ENCODE measurements around the gene TK1. TPM values are rescaled to one million over a fixed set of nuclear protein-coding genes. Genes with fewer than 3 reads are reported as not detected.
A peak's percentile ranks its signal among the peaks of the same experiment; 100 is the strongest.

Gene TK1
- polyA plus RNA-seq, 3 donors, result 0.67 to 2.0 (median 1.4) TPM

DNA sequence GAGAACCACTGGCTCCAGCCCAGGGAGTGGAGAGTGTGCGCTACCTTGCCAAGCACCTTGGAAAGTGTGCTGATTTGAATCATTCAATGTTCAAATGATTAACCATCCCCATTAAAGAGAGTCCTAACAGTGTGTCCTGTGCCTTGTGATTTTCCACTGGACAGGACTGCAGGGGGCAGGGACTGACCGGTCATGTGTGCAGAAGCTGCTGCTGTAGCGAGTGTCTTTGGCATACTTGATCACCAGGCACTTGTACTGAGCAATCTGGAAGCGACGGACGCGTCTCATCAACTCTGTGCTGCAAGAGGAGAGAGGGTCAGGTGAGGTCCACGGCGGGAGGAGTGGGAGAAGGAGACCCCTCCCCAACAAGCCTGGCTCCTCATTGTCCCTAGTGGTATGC is 2.0 kb downstream of the TK1 start:
- peaks cover 40% of the 10 kb centered on the region for H3K4me1 Mint-ChIP-seq
- H3K4me3 Mint-ChIP-seq, result no peak overlapping the region

DNA sequence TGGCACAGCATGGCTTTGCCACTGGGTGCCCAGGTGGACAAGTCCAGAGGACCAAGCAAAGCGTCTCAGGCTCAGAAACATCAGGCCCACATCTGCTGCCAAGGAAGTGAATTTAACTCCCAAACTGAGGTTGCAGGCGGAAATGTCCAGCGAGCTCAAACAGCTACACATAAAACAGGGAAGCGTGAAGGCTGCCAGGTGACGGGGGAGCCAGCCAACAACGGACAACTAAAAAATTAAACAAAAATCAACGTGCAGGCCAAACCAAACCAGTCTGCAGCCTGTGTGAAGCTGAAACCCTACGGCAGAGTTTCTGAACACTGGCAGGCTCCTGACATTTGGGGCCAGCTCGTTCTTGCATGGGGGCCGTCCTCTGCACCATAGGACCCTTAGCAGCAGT is 2.5 kb downstream of the TK1 start:
- Mint-ChIP-seq H3K4me1 (peaks cover 42% of the 10 kb centered on the region), H3K4me3 (no peak overlapping the region), H3K27me3 (ENCODE audit: low read depth in 3 of 3) (peaks cover 0 to 2% (median 0%) of the 10 kb centered on the region in 3 donors), H3K9me3 (no peaks in the 10 kb centered on the region), H3K36me3 (peaks cover 12 to 40% of the 10 kb centered on the region in 2 donors), H3K27ac (peak overlapping the region in 1 of 7 donors; percentile 10)
- H3K36me3 ChIP-seq (replicated peaks in 1 of 2; ENCODE audit: control insufficient read depth in 1 of 2, insufficient read depth in 2 of 2, low read length in 2 of 2), result peaks cover 0 to 4% of the 10 kb centered on the region in 2 donors
- H3K4me3 ChIP-seq (replicated peaks in 1 of 3; ENCODE audit: low read depth in 2 of 3, low read length in 3 of 3), result no peak overlapping the region
- H2AFZ ChIP-seq (ENCODE audit: insufficient read depth, low read depth, low read length, poor library complexity, severe bottlenecking), result no peak overlapping the region
- H3K27ac ChIP-seq (ENCODE audit: low read depth in 1 of 2, low read length in 2 of 2), result no peak overlapping the region
- TF ChIP-seq, protein P1, sequence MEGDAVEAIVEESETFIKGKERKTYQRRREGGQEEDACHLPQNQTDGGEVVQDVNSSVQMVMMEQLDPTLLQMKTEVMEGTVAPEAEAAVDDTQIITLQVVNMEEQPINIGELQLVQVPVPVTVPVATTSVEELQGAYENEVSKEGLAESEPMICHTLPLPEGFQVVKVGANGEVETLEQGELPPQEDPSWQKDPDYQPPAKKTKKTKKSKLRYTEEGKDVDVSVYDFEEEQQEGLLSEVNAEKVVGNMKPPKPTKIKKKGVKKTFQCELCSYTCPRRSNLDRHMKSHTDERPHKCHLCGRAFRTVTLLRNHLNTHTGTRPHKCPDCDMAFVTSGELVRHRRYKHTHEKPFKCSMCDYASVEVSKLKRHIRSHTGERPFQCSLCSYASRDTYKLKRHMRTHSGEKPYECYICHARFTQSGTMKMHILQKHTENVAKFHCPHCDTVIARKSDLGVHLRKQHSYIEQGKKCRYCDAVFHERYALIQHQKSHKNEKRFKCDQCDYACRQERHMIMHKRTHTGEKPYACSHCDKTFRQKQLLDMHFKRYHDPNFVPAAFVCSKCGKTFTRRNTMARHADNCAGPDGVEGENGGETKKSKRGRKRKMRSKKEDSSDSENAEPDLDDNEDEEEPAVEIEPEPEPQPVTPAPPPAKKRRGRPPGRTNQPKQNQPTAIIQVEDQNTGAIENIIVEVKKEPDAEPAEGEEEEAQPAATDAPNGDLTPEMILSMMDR (IDR thresholded peaks at IDR 0.05), result no peak
- 94% methylated on average over 9 of the region's 10 CpGs for WGBS (ENCODE audit: insufficient coverage)
- DNase-seq, result no peak
- no peaks in the 10 kb centered on the region for H4K20me1 ChIP-seq (ENCODE audit: insufficient read depth, low read length)
- intact Hi-C loops (cut with micrococcal nuclease), result no loop called here
- no peak overlapping the region for H3K9ac ChIP-seq (ENCODE audit: insufficient read depth, low read length, poor library complexity, severe bottlenecking)
- H3K4me1 ChIP-seq (ENCODE audit: control insufficient read depth in 1 of 2, insufficient read depth in 2 of 2, low read length in 2 of 2), result peaks cover 33 to 49% of the 10 kb centered on the region in 2 donors
- no peaks in the 10 kb centered on the region for H3K9me3 ChIP-seq (replicated peaks in 1 of 2; ENCODE audit: control insufficient read depth in 1 of 2, insufficient read depth in 1 of 2, low read length in 2 of 2)
- H3K4me2 ChIP-seq (replicated peaks; ENCODE audit: extremely low read depth, low read length, poor library complexity, severe bottlenecking), result no peak overlapping the region
- H3K27me3 ChIP-seq (ENCODE audit: control insufficient read depth in 2 of 2, insufficient read depth in 2 of 2, low read length in 2 of 2), result no peaks in the 10 kb centered on the region
- H3K79me2 ChIP-seq (ENCODE audit: insufficient read depth, low read length), result peaks cover 57% of the 10 kb centered on the region

More for the DNA sequence above, 2.0 kb downstream of the TK1 start:
- Histone ChIP-seq H3K27ac (ENCODE audit: low read depth in 1 of 2, low read length in 2 of 2) (no peak overlapping the region), H2AFZ (ENCODE audit: insufficient read depth, low read depth, low read length, poor library complexity, severe bottlenecking) (no peak overlapping the region), H3K4me1 (ENCODE audit: control insufficient read depth in 1 of 2, insufficient read depth in 2 of 2, low read length in 2 of 2) (peaks cover 33 to 48% of the 10 kb centered on the region in 2 donors), H3K36me3 (replicated peaks in 1 of 2; ENCODE audit: control insufficient read depth in 1 of 2, insufficient read depth in 2 of 2, low read length in 2 of 2) (peaks cover 0 to 4% of the 10 kb centered on the region in 2 donors), H3K4me3 (replicated peaks in 1 of 3; ENCODE audit: low read depth in 2 of 3, low read length in 3 of 3) (no peak overlapping the region), H4K20me1 (ENCODE audit: insufficient read depth, low read length) (no peaks in the 10 kb centered on the region), H3K9me3 (replicated peaks in 1 of 2; ENCODE audit: control insufficient read depth in 1 of 2, insufficient read depth in 1 of 2, low read length in 2 of 2) (no peaks in the 10 kb centered on the region), H3K27me3 (ENCODE audit: control insufficient read depth in 2 of 2, insufficient read depth in 2 of 2, low read length in 2 of 2) (no peaks in the 10 kb centered on the region), H3K4me2 (replicated peaks; ENCODE audit: extremely low read depth, low read length, poor library complexity, severe bottlenecking) (no peak overlapping the region), H3K9ac (ENCODE audit: insufficient read depth, low read length, poor library complexity, severe bottlenecking) (no peak overlapping the region), H3K79me2 (ENCODE audit: insufficient read depth, low read length) (peaks cover 57% of the 10 kb centered on the region)
- Mint-ChIP-seq H3K27ac (peak overlapping the region in 1 of 7 donors; percentile 51), H3K27me3 (ENCODE audit: low read depth in 3 of 3) (peaks cover 0 to 2% (median 0%) of the 10 kb centered on the region in 3 donors), H3K36me3 (peaks cover 9 to 39% of the 10 kb centered on the region in 2 donors), H3K9me3 (peaks cover 0 to 1% (median 0%) of the 10 kb centered on the region in 7 donors)
- intact Hi-C loops (cut with micrococcal nuclease), result loop anchor here in 1 of 2 donors (5.0 kb wide), 1 partner anchor 43 kb away; no protein-coding TSS in a partner anchor
- TF ChIP-seq, protein P1 (IDR thresholded peaks at IDR 0.05), result no peak
- 98% methylated on average over 6 of the region's 9 CpGs for WGBS (ENCODE audit: insufficient coverage)
- DNase-seq, result no peak
